ENCODE results near the gene ATG4C. TPM values are rescaled to one million over a fixed set of nuclear protein-coding genes. Genes with fewer than 3 reads are reported as not detected.

ATG4C gene
- total and polyA plus RNA-seq, 10 of the 15 experiments (the other 5 are each of a cell fraction or from before 2014, with no cell fraction given): 8.1 to 30.9 (median 18.9) TPM

DNA sequence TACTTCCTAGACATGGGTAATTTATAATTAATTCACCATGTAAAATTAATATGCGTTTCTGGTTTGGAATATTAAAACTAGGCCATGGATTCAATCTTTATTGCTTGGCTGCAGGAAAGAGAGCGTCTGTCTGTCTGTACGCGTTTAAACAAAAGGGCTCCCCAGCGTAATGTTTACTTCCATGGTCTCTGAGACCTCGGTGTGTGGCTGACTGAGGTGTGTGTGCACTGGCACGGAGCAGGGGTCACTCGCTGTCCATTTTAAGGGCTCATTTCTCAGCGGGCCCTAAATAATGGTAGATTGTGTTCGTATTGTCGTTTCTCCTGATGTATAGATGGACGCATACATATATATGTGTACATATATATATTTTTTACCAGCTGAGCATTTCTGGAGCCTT lies 119.6 kb downstream of the ATG4C start:
- Histone ChIP-seq H3K27ac (ENCODE audit: control insufficient read depth, insufficient read depth) (no peak overlapping the region), H3K27me3 (replicated peaks in 1 of 2; ENCODE audit: control insufficient read depth in 2 of 2, insufficient read depth in 2 of 2, low read length in 1 of 2) (no peaks in the 10 kb centered on the region; a peak in 1 of 4 replicates), H3K9me3 (replicated peaks; ENCODE audit: control insufficient read depth, insufficient read depth, low read length) (no peaks in the 10 kb centered on the region), H2AFZ (ENCODE audit: control insufficient read depth, low read depth, low read length) (no peak overlapping the region), H3K79me2 (ENCODE audit: control insufficient read depth, insufficient read depth, low read length) (no peaks in the 10 kb centered on the region), H3K4me2 (ENCODE audit: control insufficient read depth, insufficient read depth) (no peak overlapping the region), H3K4me3 (no peak overlapping the region), H4K20me1 (ENCODE audit: control insufficient read depth, insufficient read depth) (no peaks in the 10 kb centered on the region), H3K4me1 (ENCODE audit: control insufficient read depth, insufficient read depth, low read length) (no peaks in the 10 kb centered on the region), H3K36me3 (ENCODE audit: control insufficient read depth in 2 of 2, insufficient read depth in 2 of 2, low read length in 1 of 2) (no peaks in the 10 kb centered on the region), H3K9ac (ENCODE audit: control insufficient read depth, insufficient read depth, low read length) (no peak overlapping the region)
- ChIA-PET POLR2A (no interaction called here), CTCF (interaction anchor here (1.8 kb wide), 1 partner anchor 21 kb away, joined by 4 read pairs; no protein-coding TSS in a partner anchor), RAD21 (ENCODE audit: unreplicated experiment) (no interaction called here), SMC1A (ENCODE audit: uncharacterized antibody, unreplicated experiment) (no interaction called here)
- 63% methylated on average over 12 of the region's 12 CpGs for WGBS (ENCODE audit: insufficient coverage, insufficient replicate concordance, low lambda C conversion rate, missing lambda C conversion rate)
- FAIRE-seq (no peak), DNase-seq (ENCODE audit: low read depth, low spot score) (no peak), ATAC-seq (no peak)
- intact Hi-C loops (cut with micrococcal nuclease; ENCODE audit: unreplicated experiment): no loop called here
- no peak for TF ChIP-seq ZNF24 (IDR thresholded peaks at IDR 0.05)
- TF ChIP-seq STAT3 (IDR thresholded peaks at IDR 0.05; ENCODE audit: low read depth, low read length): no peak
- TF ChIP-seq, protein P1, sequence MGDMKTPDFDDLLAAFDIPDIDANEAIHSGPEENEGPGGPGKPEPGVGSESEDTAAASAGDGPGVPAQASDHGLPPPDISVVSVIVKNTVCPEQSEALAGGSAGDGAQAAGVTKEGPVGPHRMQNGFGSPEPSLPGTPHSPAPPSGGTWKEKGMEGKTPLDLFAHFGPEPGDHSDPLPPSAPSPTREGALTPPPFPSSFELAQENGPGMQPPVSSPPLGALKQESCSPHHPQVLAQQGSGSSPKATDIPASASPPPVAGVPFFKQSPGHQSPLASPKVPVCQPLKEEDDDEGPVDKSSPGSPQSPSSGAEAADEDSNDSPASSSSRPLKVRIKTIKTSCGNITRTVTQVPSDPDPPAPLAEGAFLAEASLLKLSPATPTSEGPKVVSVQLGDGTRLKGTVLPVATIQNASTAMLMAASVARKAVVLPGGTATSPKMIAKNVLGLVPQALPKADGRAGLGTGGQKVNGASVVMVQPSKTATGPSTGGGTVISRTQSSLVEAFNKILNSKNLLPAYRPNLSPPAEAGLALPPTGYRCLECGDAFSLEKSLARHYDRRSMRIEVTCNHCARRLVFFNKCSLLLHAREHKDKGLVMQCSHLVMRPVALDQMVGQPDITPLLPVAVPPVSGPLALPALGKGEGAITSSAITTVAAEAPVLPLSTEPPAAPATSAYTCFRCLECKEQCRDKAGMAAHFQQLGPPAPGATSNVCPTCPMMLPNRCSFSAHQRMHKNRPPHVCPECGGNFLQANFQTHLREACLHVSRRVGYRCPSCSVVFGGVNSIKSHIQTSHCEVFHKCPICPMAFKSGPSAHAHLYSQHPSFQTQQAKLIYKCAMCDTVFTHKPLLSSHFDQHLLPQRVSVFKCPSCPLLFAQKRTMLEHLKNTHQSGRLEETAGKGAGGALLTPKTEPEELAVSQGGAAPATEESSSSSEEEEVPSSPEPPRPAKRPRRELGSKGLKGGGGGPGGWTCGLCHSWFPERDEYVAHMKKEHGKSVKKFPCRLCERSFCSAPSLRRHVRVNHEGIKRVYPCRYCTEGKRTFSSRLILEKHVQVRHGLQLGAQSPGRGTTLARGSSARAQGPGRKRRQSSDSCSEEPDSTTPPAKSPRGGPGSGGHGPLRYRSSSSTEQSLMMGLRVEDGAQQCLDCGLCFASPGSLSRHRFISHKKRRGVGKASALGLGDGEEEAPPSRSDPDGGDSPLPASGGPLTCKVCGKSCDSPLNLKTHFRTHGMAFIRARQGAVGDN (IDR thresholded peaks at IDR 0.05): no peak
- TF ChIP-seq NFIC (IDR thresholded peaks at IDR 0.05; ENCODE audit: low read depth, low read length): no peak
- TF ChIP-seq SIX5 (IDR thresholded peaks at IDR 0.05; ENCODE audit: low read depth, low read length, severe bottlenecking): no peak
- no peak for TF ChIP-seq DPF2 (IDR thresholded peaks at IDR 0.05)
- TF ChIP-seq, protein P2, sequence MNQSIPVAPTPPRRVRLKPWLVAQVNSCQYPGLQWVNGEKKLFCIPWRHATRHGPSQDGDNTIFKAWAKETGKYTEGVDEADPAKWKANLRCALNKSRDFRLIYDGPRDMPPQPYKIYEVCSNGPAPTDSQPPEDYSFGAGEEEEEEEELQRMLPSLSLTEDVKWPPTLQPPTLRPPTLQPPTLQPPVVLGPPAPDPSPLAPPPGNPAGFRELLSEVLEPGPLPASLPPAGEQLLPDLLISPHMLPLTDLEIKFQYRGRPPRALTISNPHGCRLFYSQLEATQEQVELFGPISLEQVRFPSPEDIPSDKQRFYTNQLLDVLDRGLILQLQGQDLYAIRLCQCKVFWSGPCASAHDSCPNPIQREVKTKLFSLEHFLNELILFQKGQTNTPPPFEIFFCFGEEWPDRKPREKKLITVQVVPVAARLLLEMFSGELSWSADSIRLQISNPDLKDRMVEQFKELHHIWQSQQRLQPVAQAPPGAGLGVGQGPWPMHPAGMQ (IDR thresholded peaks at IDR 0.05; ENCODE audit: borderline replicate concordance): no peak
- no peak for TF ChIP-seq POLR2AphosphoS5 (IDR thresholded peaks at IDR 0.05; ENCODE audit: low read length)
- TF ChIP-seq HDAC2 (IDR thresholded peaks at IDR 0.05): no peak
- no peak for TF ChIP-seq TCF3 (IDR thresholded peaks at IDR 0.05; ENCODE audit: borderline replicate concordance, insufficient read depth, low read depth, low read length)
- no peak for TF ChIP-seq TBL1XR1 (IDR thresholded peaks at IDR 0.05; ENCODE audit: low read depth, low read length)
- TF ChIP-seq BACH1 (IDR thresholded peaks at IDR 0.05; ENCODE audit: borderline replicate concordance): no peak
- no peak for TF ChIP-seq LARP7 (IDR thresholded peaks at IDR 0.05)
- TF ChIP-seq CBX3 (IDR thresholded peaks at IDR 0.05; ENCODE audit: borderline replicate concordance, low read depth): no peak
- no peak for TF ChIP-seq NFYA (IDR thresholded peaks at IDR 0.05; ENCODE audit: borderline replicate concordance, low read depth, low read length)
- TF ChIP-seq, protein P3, sequence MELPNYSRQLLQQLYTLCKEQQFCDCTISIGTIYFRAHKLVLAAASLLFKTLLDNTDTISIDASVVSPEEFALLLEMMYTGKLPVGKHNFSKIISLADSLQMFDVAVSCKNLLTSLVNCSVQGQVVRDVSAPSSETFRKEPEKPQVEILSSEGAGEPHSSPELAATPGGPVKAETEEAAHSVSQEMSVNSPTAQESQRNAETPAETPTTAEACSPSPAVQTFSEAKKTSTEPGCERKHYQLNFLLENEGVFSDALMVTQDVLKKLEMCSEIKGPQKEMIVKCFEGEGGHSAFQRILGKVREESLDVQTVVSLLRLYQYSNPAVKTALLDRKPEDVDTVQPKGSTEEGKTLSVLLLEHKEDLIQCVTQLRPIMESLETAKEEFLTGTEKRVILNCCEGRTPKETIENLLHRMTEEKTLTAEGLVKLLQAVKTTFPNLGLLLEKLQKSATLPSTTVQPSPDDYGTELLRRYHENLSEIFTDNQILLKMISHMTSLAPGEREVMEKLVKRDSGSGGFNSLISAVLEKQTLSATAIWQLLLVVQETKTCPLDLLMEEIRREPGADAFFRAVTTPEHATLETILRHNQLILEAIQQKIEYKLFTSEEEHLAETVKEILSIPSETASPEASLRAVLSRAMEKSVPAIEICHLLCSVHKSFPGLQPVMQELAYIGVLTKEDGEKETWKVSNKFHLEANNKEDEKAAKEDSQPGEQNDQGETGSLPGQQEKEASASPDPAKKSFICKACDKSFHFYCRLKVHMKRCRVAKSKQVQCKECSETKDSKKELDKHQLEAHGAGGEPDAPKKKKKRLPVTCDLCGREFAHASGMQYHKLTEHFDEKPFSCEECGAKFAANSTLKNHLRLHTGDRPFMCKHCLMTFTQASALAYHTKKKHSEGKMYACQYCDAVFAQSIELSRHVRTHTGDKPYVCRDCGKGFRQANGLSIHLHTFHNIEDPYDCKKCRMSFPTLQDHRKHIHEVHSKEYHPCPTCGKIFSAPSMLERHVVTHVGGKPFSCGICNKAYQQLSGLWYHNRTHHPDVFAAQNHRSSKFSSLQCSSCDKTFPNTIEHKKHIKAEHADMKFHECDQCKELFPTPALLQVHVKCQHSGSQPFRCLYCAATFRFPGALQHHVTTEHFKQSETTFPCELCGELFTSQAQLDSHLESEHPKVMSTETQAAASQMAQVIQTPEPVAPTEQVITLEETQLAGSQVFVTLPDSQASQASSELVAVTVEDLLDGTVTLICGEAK (IDR thresholded peaks at IDR 0.05; ENCODE audit: borderline replicate concordance): no peak
- in situ Hi-C loops (cut with MboI): no loop called here
- no TSS peak for BruUV-seq (replicated peaks)
